MCF 10A (cell line): ENCODE measurements around the gene KCNF1. TPM values are rescaled to one million over a fixed set of nuclear protein-coding genes. Genes with fewer than 3 reads are reported as not detected.

Experiments
- BruUV-seq: library from RNA; stranded (reverse); fragments of 400-500 nt; replicated peaks from 2 replicates; lab custom pipeline; 2021; lab: Mats Ljungman, UMichigan
- CTCF ChIA-PET: fragments of 300-600 bp; sonication (Branson Sonifier 250); formaldehyde crosslinking; extraction: SDS; loops from one replicate; lab custom pipeline; 2021; ENCODE audit warnings: antibody characterized with exemption, inconsistent platforms; lab: Yijun Ruan, JAX
- POLR2A ChIA-PET: fragments of 300-600, 350-650 bp; sonication (Branson Sonifier 250); formaldehyde crosslinking; extraction: SDS; loops from one replicate; lab custom pipeline; 2020; ENCODE audit warnings: antibody characterized with exemption, inconsistent platforms; lab: Yijun Ruan, JAX
- DNase-seq: peaks from one replicate; pipeline ENCODE4 v3.0.0-alpha.2; 2018; ENCODE audit not compliant: unreplicated experiment
- H3K27ac Mint-ChIP-seq: one replicate; pipeline ENCODE4 v1.8.0; 2022; ENCODE audit warnings: mild to moderate bottlenecking, low read depth, mixed read lengths; ENCODE audit not compliant: unreplicated experiment
- H3K27me3 Mint-ChIP-seq: one replicate; pipeline ENCODE4 v1.8.0; 2022; ENCODE audit warnings: mixed read lengths; ENCODE audit not compliant: insufficient read depth, unreplicated experiment
- H3K36me3 Mint-ChIP-seq: one replicate; pipeline ENCODE4 v1.8.0; 2022; ENCODE audit warnings: mild to moderate bottlenecking, moderate library complexity, mixed read lengths; ENCODE audit not compliant: insufficient read depth, unreplicated experiment
- H3K4me1 Mint-ChIP-seq: one replicate; pipeline ENCODE4 v1.8.0; 2022; ENCODE audit warnings: mixed read lengths; ENCODE audit not compliant: insufficient read depth, unreplicated experiment
- H3K4me3 Mint-ChIP-seq: one replicate; pipeline ENCODE4 v1.8.0; 2022; ENCODE audit warnings: mild to moderate bottlenecking, moderate library complexity, mixed read lengths; ENCODE audit not compliant: unreplicated experiment
- H3K9me3 Mint-ChIP-seq: one replicate; pipeline ENCODE4 v1.8.0; 2022; ENCODE audit warnings: mixed read lengths; ENCODE audit not compliant: unreplicated experiment
- intact Hi-C: fragments of 100-400 bp; cut with micrococcal nuclease; formaldehyde crosslinking; loops from 2 replicates; pipeline ENCODE4 v1.14.1; 2022
- total RNA-seq: library from RNA; stranded (reverse); gene quantifications from 2 replicates; pipeline ENCODE4 v1.2.3, GENCODE V29; 2022
- TF ChIP-seq, protein P1 (sequence below): fragments of 200-600 bp; IDR thresholded peaks from one replicate; pipeline ENCODE4 v1.8.0; 2022; ENCODE audit warnings: antibody characterized with exemption, mild to moderate bottlenecking; ENCODE audit not compliant: unreplicated experiment

Gene KCNF1
- total RNA-seq, 1 experiment from 2014 or later = not detected

DNA sequence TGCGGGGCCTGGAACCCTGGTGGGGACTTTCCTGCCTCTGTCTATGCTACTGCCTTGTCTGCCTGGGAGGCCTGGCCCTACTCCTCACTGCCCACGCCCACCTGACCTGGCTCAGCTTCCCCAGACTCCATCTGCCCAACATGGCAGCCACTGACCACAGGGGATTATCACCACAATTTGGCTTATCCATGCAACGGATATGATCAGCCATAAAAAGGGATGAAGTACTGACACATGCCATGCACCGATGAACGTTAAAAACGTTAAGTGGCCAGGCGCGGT, 5.9 kb upstream of the KCNF1 start:
- Mint-ChIP-seq H3K36me3 (no peaks in the 10 kb centered on the region), H3K9me3 (peaks cover 9% of the 10 kb centered on the region), H3K4me1 (peaks cover 8% of the 10 kb centered on the region), H3K4me3 (no peak overlapping the region), H3K27me3 (peaks cover 5% of the 10 kb centered on the region), H3K27ac (no peak overlapping the region)
- no peak for DNase-seq
- TF ChIP-seq, protein P1, sequence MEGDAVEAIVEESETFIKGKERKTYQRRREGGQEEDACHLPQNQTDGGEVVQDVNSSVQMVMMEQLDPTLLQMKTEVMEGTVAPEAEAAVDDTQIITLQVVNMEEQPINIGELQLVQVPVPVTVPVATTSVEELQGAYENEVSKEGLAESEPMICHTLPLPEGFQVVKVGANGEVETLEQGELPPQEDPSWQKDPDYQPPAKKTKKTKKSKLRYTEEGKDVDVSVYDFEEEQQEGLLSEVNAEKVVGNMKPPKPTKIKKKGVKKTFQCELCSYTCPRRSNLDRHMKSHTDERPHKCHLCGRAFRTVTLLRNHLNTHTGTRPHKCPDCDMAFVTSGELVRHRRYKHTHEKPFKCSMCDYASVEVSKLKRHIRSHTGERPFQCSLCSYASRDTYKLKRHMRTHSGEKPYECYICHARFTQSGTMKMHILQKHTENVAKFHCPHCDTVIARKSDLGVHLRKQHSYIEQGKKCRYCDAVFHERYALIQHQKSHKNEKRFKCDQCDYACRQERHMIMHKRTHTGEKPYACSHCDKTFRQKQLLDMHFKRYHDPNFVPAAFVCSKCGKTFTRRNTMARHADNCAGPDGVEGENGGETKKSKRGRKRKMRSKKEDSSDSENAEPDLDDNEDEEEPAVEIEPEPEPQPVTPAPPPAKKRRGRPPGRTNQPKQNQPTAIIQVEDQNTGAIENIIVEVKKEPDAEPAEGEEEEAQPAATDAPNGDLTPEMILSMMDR = no peak
- POLR2A ChIA-PET = no interaction called here
- BruUV-seq = no TSS peak
- intact Hi-C loops = no loop called here
- CTCF ChIA-PET = interaction anchor here (1.7 kb wide), 1 partner anchor 73 kb away, joined by 4 read pairs; no protein-coding TSS in a partner anchor

DNA sequence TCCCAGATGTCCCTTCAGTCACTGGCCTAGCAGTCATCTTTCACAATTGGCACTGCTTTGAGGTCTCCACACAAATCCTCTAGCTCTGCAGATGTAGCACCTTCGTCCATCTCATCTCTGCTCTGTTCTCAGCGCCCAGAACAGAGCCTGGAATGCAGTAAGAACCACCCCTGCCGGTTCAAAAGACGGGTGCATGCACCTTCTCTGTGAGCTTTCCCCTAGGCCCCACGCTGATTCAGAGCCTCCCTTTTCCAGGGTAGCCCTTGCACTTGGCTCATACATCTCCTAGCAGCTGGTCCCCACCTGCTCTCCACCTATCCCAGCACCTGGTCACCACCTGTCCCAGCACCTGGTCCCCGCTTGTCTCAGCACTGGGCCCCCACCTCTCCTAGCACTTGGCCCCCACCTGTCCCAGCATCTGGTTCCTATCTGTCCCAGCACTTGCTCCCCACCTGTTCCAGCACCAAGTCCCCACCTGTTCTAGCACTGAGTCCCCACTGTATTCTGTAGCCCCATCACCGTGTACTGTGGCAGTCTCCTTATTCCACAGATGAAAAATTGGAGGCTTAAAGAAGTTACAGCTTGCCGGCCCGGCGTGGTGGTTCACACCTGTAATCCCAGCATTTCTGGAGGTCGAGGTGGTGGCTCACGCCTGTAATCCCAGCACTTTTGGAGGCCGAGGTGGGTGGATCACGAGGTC, 4.7 kb upstream of the KCNF1 start:
- ChIA-PET POLR2A (no interaction called here), CTCF (interaction anchor here (0.5 to 1.7 kb wide), 3 partner anchors 33 to 125 kb away, joined by 3 to 4 read pairs (median 4); no protein-coding TSS in a partner anchor)
- intact Hi-C loops = no loop called here
- Mint-ChIP-seq H3K27me3 (peaks cover 12% of the 10 kb centered on the region), H3K9me3 (peaks cover 9% of the 10 kb centered on the region), H3K4me1 (no peaks in the 10 kb centered on the region), H3K36me3 (no peaks in the 10 kb centered on the region), H3K27ac (no peak overlapping the region), H3K4me3 (no peak overlapping the region)
- TF ChIP-seq, protein P1 = no peak
- no peak for DNase-seq
- no TSS peak for BruUV-seq

DNA sequence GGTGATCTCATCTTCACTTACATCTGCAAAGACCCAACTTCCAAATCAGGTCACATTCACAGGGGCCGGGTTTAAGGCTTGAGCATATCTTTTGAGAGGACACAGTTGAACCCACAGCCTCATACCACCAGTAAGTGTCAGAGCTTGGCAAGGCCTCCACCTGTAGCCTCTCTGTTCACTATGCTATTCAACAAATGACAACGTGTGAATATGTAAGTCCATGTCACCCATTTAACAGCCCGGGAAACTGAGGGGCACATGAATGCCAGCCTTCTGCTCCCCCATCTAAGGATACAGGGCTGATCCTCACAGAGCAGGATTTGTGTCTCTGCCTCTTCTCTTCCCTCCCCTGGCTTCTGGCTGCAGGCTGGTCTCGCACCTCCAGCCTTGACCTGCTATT, 3.5 kb upstream of the KCNF1 start:
- no peak overlapping the region for H3K27ac Mint-ChIP-seq
- no peak for DNase-seq
- TF ChIP-seq, protein P1 = no peak
- no peaks in the 10 kb centered on the region for H3K4me1 Mint-ChIP-seq
- CTCF ChIA-PET = no interaction called here
- intact Hi-C loops = no loop called here
- no peak overlapping the region for H3K4me3 Mint-ChIP-seq
- no peaks in the 10 kb centered on the region for H3K36me3 Mint-ChIP-seq
- peaks cover 12% of the 10 kb centered on the region for H3K27me3 Mint-ChIP-seq
- no TSS peak for BruUV-seq
- POLR2A ChIA-PET = no interaction called here
- peaks cover 9% of the 10 kb centered on the region for H3K9me3 Mint-ChIP-seq

DNA sequence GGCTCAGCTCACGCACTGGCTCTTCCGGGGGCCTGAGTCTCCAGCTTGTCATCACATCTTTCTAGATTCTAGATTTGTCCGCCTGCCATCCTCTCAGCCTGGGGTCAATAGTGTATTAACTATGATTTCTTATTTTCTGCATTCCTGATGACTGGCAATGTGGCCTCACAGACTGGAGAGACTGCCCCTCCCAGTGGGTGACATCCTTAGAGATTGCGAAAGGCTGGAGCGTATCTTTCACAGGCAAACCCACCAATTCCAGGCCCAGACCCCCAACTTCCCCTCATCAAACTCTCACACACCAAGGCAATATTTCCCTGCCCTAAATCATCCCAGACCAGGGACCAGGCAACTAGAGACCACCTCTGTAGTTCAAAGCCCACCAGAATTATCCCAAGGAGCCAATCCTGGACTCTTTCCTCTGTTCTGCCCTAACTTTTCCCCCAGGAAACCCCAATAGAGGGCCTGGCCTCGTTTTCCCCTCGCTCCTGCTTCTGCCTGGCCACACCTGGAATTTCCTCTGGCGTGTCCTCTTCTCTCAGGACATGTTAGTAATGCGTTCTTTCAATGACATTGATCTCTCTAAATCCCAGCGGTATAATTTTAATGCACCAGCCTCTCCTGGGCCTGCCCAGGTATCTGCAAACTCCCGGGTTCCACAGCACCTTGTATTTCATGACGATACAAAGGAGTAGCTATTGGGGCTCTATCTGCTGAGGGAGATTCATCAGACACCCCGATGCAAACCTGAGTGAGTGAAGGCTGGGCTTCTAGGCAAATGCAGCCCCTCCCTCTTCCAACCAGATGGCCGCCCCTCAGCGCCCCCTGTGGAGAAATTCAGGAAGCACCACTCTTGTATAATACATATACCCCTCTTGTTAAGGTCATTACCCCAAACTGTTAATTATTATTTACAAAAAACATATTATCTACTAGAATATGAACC, 2.4 kb upstream of the KCNF1 start:
- Mint-ChIP-seq H3K27me3 (peaks cover 12% of the 10 kb centered on the region), H3K4me3 (no peak overlapping the region), H3K4me1 (no peaks in the 10 kb centered on the region), H3K36me3 (no peaks in the 10 kb centered on the region), H3K27ac (no peak overlapping the region), H3K9me3 (peaks cover 7% of the 10 kb centered on the region)
- ChIA-PET POLR2A (interaction anchor here (0.8 kb wide), 1 partner anchor 9 kb away, joined by 4 read pairs; no protein-coding TSS in a partner anchor), CTCF (interaction anchor here (0.7 to 1.1 kb wide), 6 partner anchors 8 to 252 kb away, joined by 3 to 4 read pairs (median 3); no protein-coding TSS in a partner anchor)
- BruUV-seq = no TSS peak
- intact Hi-C loops = no loop called here
- peak; percentile 38 for DNase-seq
- TF ChIP-seq, protein P1 = peak; percentile 30
